ENCODE measurements around the gene TRABD2B.

TRABD2B gene

DNA sequence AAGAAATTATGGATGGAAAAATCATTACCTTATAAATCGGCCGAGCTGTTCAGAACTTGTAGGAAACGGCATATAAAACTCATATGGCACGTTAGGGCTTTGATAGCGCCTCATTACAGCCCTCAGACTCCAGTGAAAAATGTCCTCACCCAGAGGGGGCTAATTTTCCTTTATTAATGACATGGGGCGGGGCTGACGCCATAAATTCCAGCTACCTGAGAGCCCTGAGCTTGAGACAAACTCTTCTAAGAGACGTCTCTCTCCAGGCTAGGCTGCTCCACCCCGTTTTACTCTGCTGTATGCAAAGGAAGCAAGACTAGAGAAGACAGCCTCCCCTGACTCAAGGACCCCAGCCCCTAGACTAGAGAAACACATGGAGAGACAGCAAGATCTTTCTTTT, 149.4 kb downstream of the TRABD2B start:
- Histone ChIP-seq H3K9me3 (ENCODE audit: control insufficient read depth, low read length) (no peaks in the 10 kb centered on the region), H3K36me3 (ENCODE audit: control insufficient read depth, insufficient read depth, low read length) (no peaks in the 10 kb centered on the region), H3K4me3 (ENCODE audit: extremely low read depth, insufficient read depth, low read length, poor library complexity, severe bottlenecking) (no peak overlapping the region), H3K27ac (ENCODE audit: low read depth, low read length, severe bottlenecking) (no peak overlapping the region), H3K4me1 (ENCODE audit: control insufficient read depth, insufficient read depth, low read length, poor library complexity, severe bottlenecking) (no peaks in the 10 kb centered on the region)
- 92 to 94% methylated on average over 6 to 9 of the region's 9 CpGs for WGBS, 2 experiments (ENCODE audit: insufficient coverage in 2 of 2)

DNA sequence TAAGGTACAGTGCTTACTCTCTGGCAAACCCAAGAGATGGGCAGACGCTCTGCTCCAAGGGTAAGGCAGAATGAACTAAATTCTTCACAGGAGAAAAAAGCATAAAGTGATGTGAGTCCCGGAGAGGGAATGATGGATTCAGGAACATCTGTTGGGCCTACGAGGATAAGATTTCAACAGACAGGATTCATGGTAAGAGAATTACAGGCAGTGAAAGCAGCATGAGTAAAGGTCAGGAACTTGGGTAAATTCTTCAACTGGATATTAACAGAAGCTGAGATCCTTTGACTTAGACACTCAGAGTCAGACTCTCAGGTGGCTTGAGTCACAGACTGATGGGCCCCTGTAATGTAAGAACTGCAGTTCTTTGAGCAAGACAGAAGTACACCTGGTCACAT, 152.6 kb downstream of the TRABD2B start:
- Histone ChIP-seq H3K4me1 (ENCODE audit: control insufficient read depth, insufficient read depth, low read length, poor library complexity, severe bottlenecking) (no peaks in the 10 kb centered on the region), H3K4me3 (ENCODE audit: extremely low read depth, insufficient read depth, low read length, poor library complexity, severe bottlenecking) (no peak overlapping the region), H3K27ac (ENCODE audit: low read depth, low read length, severe bottlenecking) (no peak overlapping the region), H3K36me3 (ENCODE audit: control insufficient read depth, insufficient read depth, low read length) (no peaks in the 10 kb centered on the region), H3K9me3 (ENCODE audit: control insufficient read depth, low read length) (no peaks in the 10 kb centered on the region)
- 80 to 88% methylated on average over 3 of the region's 3 CpGs for WGBS, 2 experiments (ENCODE audit: insufficient coverage in 2 of 2)

DNA sequence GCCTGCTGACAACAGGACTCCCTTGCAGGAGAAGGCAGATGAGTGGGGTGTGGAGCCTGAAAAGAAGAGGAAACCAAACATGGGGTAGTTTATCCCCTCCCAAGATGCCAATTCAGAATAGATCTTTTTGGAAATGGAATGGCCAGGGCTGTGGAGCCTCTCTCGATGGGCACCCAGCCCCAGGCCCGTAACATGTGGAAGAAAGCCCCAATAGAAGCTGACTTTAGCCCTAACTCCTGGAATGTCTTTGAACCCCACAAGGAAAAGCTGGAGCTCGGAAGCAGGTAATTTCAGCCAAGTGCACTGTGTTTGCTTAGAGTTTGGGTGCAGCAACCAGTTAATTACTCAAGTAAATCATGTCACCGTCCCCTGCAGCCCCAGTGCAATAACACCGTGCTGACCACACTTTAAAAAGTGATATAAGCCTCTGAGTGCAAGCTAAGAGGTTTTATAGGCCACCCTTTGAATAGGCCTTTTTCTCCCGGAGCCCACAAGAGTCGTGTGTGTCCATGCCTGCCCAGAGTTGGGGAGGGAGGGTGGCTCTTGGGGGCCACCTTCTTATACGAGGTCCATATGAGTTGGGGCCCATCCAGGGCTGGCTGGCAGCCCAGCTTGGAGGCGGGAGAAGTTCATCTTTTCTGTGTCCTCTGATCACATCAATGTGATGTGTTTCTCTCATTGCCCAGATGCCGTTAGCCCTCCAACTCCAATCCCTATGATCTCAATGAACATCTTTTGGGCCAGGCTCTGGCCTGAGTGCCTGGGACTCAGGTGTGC, 153.2 kb downstream of the TRABD2B start:
- H3K36me3 ChIP-seq (ENCODE audit: control insufficient read depth, insufficient read depth, low read length) = no peaks in the 10 kb centered on the region
- 90 to 95% methylated on average over 9 of the region's 10 CpGs for WGBS, 2 experiments (ENCODE audit: insufficient coverage in 2 of 2)
- H3K9me3 ChIP-seq (ENCODE audit: control insufficient read depth, low read length) = no peaks in the 10 kb centered on the region
- no peak overlapping the region for H3K27ac ChIP-seq (ENCODE audit: low read depth, low read length, severe bottlenecking)
- H3K4me1 ChIP-seq (ENCODE audit: control insufficient read depth, insufficient read depth, low read length, poor library complexity, severe bottlenecking) = no peaks in the 10 kb centered on the region
- no peak overlapping the region for H3K4me3 ChIP-seq (ENCODE audit: extremely low read depth, insufficient read depth, low read length, poor library complexity, severe bottlenecking)

DNA sequence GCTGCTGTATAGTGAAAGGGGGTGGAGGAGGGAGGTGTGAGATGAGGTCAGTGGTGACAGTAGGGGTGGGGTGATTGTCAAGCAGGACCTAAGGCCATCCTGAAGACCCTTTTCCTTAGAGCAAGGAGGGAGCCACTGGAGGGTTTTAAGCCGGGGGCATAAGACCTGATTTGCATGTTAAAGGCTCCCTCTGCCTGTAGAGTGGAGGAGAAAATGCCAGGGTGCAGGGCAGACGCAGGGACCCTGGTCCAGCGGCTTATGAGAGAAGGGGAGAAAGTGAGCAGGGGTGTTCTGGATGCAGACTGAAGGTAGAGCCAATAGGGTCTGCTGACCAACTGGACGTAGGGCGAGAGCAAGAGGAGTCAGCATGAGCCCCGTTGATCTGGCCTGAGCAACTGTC, 154.1 kb downstream of the TRABD2B start:
- H3K4me3 ChIP-seq (ENCODE audit: extremely low read depth, insufficient read depth, low read length, poor library complexity, severe bottlenecking) = no peak overlapping the region
- no peaks in the 10 kb centered on the region for H3K36me3 ChIP-seq (ENCODE audit: control insufficient read depth, insufficient read depth, low read length)
- no peak overlapping the region for H3K27ac ChIP-seq (ENCODE audit: low read depth, low read length, severe bottlenecking)
- H3K9me3 ChIP-seq (ENCODE audit: control insufficient read depth, low read length) = no peaks in the 10 kb centered on the region
- WGBS, 2 experiments (ENCODE audit: insufficient coverage in 2 of 2) = 64 to 78% methylated on average over 4 to 6 of the region's 6 CpGs
- H3K4me1 ChIP-seq (ENCODE audit: control insufficient read depth, insufficient read depth, low read length, poor library complexity, severe bottlenecking) = no peaks in the 10 kb centered on the region

DNA sequence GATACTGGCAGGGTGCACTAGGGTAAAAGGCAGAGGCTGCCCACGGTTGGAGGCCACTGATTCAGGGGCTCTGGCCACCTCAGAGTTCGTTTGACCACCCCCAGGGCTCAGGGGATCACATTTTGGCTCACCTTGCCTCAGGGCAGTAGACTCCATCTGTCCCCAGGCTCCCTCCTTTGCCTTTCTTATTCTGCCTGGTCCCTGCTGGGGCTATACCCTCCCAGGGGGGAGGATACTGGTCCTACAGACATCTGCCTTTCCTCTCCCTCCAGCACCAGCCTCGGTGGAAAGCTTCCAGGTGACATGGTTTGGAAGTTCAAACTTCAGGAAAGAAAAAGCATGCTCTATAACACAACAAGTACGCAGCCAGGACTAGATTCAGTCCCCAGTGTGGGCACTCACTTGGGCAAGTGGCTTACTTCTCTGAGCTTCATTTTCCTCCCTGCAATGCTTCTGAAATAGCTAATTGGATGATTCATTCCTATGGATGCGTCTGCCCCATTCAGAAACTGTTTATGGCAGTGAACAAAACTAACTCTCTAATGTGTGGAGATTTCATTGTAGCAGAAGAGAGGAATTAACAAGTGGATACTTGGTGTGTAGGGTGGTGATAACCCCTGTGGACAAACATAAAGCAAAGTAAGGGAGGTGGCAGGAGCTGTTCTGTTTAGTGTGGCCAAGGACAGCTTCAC, 154.8 kb downstream of the TRABD2B start:
- Histone ChIP-seq H3K4me3 (ENCODE audit: extremely low read depth, insufficient read depth, low read length, poor library complexity, severe bottlenecking) (no peak overlapping the region), H3K9me3 (ENCODE audit: control insufficient read depth, low read length) (no peaks in the 10 kb centered on the region), H3K27ac (ENCODE audit: low read depth, low read length, severe bottlenecking) (no peak overlapping the region), H3K36me3 (ENCODE audit: control insufficient read depth, insufficient read depth, low read length) (no peaks in the 10 kb centered on the region), H3K4me1 (ENCODE audit: control insufficient read depth, insufficient read depth, low read length, poor library complexity, severe bottlenecking) (no peaks in the 10 kb centered on the region)
- WGBS, 2 experiments (ENCODE audit: insufficient coverage in 2 of 2) = 18 to 58% methylated on average over 2 to 5 of the region's 5 CpGs

DNA sequence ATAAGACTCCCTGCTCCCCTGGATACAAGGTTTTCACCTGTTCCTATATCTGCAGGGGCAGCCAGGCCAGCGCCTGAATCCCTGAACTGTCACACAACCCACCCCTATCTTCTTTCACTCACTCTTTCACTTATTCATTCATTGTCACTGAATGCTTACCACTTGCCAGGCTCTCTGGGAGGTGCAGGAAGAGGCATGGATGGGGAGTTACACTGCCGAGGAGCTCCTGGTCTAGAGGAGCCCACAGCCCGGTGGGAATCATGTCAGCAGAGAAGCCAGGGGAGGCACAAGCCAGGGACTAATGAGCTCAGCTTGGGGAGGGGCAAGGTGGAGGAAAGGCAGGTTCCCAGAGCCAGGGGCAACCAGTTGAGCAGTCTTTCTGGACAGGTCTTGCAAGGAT, 155.8 kb downstream of the TRABD2B start:
- no peak overlapping the region for H3K27ac ChIP-seq (ENCODE audit: low read depth, low read length, severe bottlenecking)
- 65 to 86% methylated on average over 1 to 3 of the region's 3 CpGs for WGBS, 2 experiments (ENCODE audit: insufficient coverage in 2 of 2)

DNA sequence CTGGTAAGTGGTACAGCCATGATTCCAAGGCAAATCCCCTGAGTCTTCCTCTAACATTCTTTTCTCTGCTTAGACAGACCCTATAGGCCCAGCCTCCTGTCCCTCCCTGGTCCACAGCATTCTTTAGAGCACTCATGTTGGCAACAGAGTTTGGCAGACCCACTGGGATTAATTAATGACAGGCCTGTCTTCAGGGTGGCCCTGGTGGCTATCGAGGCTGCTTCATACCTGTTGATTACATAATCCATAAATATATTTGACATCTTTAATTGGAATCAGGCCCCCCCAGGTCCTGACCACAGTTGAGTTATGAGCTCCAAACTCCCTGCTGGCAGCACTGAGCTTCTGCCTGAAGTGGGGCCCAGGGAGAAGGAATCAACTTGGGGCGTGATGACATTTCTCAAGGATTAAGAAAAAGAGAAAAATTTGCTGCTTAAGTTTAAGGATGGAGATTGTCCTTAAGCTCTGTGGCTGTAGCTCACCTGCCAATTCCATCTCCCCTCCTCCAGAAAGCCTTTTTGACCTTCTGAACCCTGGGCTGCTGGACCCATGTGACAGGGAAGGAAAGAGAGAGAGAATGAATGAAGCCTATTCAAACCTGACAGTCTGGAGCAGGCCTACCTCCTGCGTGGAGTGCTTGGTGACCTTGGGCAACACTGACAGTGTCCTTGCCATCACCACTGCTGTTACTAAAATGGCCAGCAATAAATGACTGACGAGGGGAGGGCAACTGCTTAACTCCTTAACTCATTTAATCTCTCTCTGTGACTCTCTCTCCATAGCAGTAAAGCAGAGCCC, 156.6 kb downstream of the TRABD2B start:
- Histone ChIP-seq H3K36me3 (ENCODE audit: control insufficient read depth, insufficient read depth, low read length) (no peaks in the 10 kb centered on the region), H3K4me1 (ENCODE audit: control insufficient read depth, insufficient read depth, low read length, poor library complexity, severe bottlenecking) (no peaks in the 10 kb centered on the region), H3K27ac (ENCODE audit: low read depth, low read length, severe bottlenecking) (no peak overlapping the region), H3K9me3 (ENCODE audit: control insufficient read depth, low read length) (no peaks in the 10 kb centered on the region), H3K4me3 (ENCODE audit: extremely low read depth, insufficient read depth, low read length, poor library complexity, severe bottlenecking) (no peak overlapping the region)
- WGBS, 2 experiments (ENCODE audit: insufficient coverage in 2 of 2) = 94 to 100% methylated on average over 1 to 3 of the region's 4 CpGs

More for the DNA sequence above, 155.8 kb downstream of the TRABD2B start:
- no peaks in the 10 kb centered on the region for H3K36me3 ChIP-seq (ENCODE audit: control insufficient read depth, insufficient read depth, low read length)
- no peak overlapping the region for H3K4me3 ChIP-seq (ENCODE audit: extremely low read depth, insufficient read depth, low read length, poor library complexity, severe bottlenecking)
- H3K9me3 ChIP-seq (ENCODE audit: control insufficient read depth, low read length) = no peaks in the 10 kb centered on the region
- H3K4me1 ChIP-seq (ENCODE audit: control insufficient read depth, insufficient read depth, low read length, poor library complexity, severe bottlenecking) = no peaks in the 10 kb centered on the region

DNA sequence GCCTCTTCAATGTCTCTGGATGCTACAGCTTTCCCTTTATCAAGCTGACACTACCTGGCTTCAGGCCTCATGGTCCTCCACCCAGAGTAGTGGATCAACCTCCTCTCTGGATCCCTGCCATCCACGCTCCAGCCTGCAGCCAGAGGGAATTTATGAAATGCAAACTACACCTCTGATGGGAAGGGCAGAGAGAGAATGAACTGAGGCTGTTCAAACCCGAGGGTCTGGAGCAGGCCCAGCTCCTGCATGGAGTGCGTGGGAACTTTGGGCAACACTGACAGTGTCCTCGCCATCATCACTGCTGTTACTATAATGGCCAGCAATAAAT, 157.8 kb downstream of the TRABD2B start:
- Histone ChIP-seq H3K4me3 (ENCODE audit: extremely low read depth, insufficient read depth, low read length, poor library complexity, severe bottlenecking) (no peak overlapping the region), H3K9me3 (ENCODE audit: control insufficient read depth, low read length) (no peaks in the 10 kb centered on the region), H3K36me3 (ENCODE audit: control insufficient read depth, insufficient read depth, low read length) (no peaks in the 10 kb centered on the region), H3K4me1 (ENCODE audit: control insufficient read depth, insufficient read depth, low read length, poor library complexity, severe bottlenecking) (no peaks in the 10 kb centered on the region), H3K27ac (ENCODE audit: low read depth, low read length, severe bottlenecking) (no peak overlapping the region)
- 100% methylated on average over 2 to 3 of the region's 4 CpGs for WGBS, 2 experiments (ENCODE audit: insufficient coverage in 2 of 2)

DNA sequence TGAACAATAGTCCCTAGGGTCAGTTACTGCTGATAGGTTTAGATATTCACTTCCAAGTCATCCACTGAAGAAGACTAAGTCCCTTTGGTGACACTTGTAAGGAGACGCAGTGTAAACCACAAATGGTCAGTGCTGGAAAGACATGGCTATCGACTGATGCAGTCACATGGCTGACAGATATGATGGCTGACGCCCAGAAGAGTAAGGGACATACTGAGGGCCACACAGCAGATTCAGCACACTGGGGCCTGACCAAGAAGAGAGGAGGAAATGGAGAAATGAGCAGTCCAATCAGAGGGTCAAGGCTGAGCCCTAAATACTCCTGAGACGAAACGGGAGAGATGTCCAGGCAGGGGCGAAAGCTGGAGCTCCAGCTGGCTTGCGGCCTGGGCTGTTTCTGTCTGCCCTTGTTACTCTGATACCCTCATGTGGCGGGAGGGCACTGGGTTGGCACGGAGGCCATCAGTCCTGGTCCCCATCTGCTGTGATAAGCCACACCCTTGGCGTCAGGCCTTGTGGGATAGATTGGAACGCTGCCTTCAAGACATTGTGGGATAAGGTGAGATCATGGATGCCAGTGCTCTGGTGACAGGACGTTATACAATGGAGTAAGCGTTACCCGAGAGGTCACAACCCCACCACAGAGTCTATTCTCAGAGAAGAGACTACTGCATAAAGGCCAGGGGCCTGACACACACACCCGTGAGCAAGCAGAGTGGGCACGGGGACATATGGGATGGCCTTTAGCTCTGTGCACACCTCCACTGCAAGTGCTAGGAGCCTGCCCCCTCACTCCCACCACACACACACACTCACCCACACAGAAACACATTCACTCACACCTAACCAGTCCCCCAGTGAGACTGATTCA, 158.4 kb downstream of the TRABD2B start:
- no peaks in the 10 kb centered on the region for H3K36me3 ChIP-seq (ENCODE audit: control insufficient read depth, insufficient read depth, low read length)
- no peak overlapping the region for H3K4me3 ChIP-seq (ENCODE audit: extremely low read depth, insufficient read depth, low read length, poor library complexity, severe bottlenecking)
- H3K4me1 ChIP-seq (ENCODE audit: control insufficient read depth, insufficient read depth, low read length, poor library complexity, severe bottlenecking) = no peaks in the 10 kb centered on the region
- no peaks in the 10 kb centered on the region for H3K9me3 ChIP-seq (ENCODE audit: control insufficient read depth, low read length)
- 92 to 95% methylated on average over 15 of the region's 16 CpGs for WGBS, 2 experiments (ENCODE audit: insufficient coverage in 2 of 2)
- H3K27ac ChIP-seq (ENCODE audit: low read depth, low read length, severe bottlenecking) = no peak overlapping the region

DNA sequence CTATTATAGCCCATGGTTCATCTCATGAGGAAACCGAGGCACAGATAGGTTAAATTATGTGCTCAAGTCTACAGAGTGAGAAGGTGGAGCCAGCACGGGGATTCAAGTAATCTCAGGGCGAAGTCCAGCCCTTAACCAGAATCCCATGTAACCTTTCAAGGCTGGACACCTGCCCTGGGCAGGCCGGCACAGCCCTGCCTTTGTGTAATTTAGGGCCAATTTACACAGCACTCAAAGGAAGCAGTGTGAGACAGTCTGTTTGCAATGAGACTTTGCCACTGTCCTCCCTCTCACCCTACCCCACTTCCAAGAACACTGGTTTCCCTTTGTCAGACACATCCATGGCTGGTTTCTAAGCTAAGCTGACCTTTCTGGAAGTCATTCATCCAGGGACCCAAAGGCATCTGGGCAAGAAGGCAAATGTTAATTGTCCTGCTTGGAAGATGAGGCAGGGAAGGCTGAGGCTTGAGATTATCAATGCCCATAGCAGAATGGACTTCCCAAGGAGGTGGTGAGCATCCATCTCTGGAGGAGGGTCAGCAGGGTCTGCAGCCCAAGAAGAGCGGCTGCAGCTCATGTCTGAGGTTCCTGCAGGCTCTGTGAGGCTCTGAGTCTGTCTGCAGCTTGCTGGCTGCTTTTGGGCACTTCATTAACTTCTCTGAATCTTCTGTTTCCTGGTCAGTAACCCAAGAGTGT, 159.2 kb downstream of the TRABD2B start:
- Histone ChIP-seq H3K4me1 (ENCODE audit: control insufficient read depth, insufficient read depth, low read length, poor library complexity, severe bottlenecking) (no peaks in the 10 kb centered on the region), H3K4me3 (ENCODE audit: extremely low read depth, insufficient read depth, low read length, poor library complexity, severe bottlenecking) (no peak overlapping the region), H3K9me3 (ENCODE audit: control insufficient read depth, low read length) (no peaks in the 10 kb centered on the region), H3K27ac (ENCODE audit: low read depth, low read length, severe bottlenecking) (no peak overlapping the region), H3K36me3 (ENCODE audit: control insufficient read depth, insufficient read depth, low read length) (no peaks in the 10 kb centered on the region)
- 97 to 100% methylated on average over 4 of the region's 5 CpGs for WGBS, 2 experiments (ENCODE audit: insufficient coverage in 2 of 2)
